ENCODE data around the gene ZNF672. TPM values are rescaled to one million over a fixed set of nuclear protein-coding genes. Genes with fewer than 3 reads are reported as not detected.

Gene ZNF672
- total and polyA plus RNA-seq, 2 of the 4 experiments (the other 2 are of a cell fraction), result 6.6 to 12.6 TPM

GRCh38 chr1:248823517-248824001 lies 14.5 kb upstream of the ZNF672 start:
- no peak for ATAC-seq (ENCODE audit: low read depth)
- POLR2A ChIA-PET (ENCODE audit: unreplicated experiment), result no interaction called here
- TF ChIP-seq RFX5 (IDR thresholded peaks at IDR 0.05; ENCODE audit: low read depth, low read length) (no peak), USF2 (IDR thresholded peaks at IDR 0.05; ENCODE audit: low read depth, low read length) (no peak), CHD1 (IDR thresholded peaks at IDR 0.05; ENCODE audit: low read depth, low read length) (no peak; the same call in 1 of the 2 replicates), CEBPB (IDR thresholded peaks at IDR 0.05; ENCODE audit: low read depth, low read length) (peak; percentile 4; the same call in 1 of the 2 replicates), NFE2L2 (IDR thresholded peaks at IDR 0.05; ENCODE audit: low read depth, low read length) (no peak), RAD21 (IDR thresholded peaks at IDR 0.05; ENCODE audit: low read length) (no peak), MXI1 (IDR thresholded peaks at IDR 0.05; ENCODE audit: borderline replicate concordance, low read depth, low read length) (no peak), RCOR1 (IDR thresholded peaks at IDR 0.05; ENCODE audit: insufficient replicate concordance, low read length) (no peak), SMC3 (IDR thresholded peaks at IDR 0.05; ENCODE audit: low read depth, low read length) (no peak), FOS (IDR thresholded peaks at IDR 0.05; ENCODE audit: low read depth, low read length) (0 out of 2 replicates have a peak, but pooled peaks have one; percentile 4), MAZ (IDR thresholded peaks at IDR 0.05; ENCODE audit: borderline replicate concordance, low read depth, low read length) (no peak), MAFK (IDR thresholded peaks at IDR 0.05; ENCODE audit: low read depth, low read length) (no peak), BHLHE40 (IDR thresholded peaks at IDR 0.05; ENCODE audit: low read depth, low read length) (no peak)
- TF ChIP-seq, protein P1, sequence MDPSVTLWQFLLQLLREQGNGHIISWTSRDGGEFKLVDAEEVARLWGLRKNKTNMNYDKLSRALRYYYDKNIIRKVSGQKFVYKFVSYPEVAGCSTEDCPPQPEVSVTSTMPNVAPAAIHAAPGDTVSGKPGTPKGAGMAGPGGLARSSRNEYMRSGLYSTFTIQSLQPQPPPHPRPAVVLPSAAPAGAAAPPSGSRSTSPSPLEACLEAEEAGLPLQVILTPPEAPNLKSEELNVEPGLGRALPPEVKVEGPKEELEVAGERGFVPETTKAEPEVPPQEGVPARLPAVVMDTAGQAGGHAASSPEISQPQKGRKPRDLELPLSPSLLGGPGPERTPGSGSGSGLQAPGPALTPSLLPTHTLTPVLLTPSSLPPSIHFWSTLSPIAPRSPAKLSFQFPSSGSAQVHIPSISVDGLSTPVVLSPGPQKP (IDR thresholded peaks at IDR 0.05; ENCODE audit: borderline replicate concordance, low read depth, low read length), result no peak
- TF ChIP-seq, protein P2, sequence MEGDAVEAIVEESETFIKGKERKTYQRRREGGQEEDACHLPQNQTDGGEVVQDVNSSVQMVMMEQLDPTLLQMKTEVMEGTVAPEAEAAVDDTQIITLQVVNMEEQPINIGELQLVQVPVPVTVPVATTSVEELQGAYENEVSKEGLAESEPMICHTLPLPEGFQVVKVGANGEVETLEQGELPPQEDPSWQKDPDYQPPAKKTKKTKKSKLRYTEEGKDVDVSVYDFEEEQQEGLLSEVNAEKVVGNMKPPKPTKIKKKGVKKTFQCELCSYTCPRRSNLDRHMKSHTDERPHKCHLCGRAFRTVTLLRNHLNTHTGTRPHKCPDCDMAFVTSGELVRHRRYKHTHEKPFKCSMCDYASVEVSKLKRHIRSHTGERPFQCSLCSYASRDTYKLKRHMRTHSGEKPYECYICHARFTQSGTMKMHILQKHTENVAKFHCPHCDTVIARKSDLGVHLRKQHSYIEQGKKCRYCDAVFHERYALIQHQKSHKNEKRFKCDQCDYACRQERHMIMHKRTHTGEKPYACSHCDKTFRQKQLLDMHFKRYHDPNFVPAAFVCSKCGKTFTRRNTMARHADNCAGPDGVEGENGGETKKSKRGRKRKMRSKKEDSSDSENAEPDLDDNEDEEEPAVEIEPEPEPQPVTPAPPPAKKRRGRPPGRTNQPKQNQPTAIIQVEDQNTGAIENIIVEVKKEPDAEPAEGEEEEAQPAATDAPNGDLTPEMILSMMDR (conservative IDR thresholded peaks at IDR 0.05; ENCODE audit: low read depth, low read length), result no peak

More at GRCh38 chr1:248823517-248824001, 14.5 kb upstream of the ZNF672 start:
- Histone ChIP-seq H3K23ac (ENCODE audit: low read depth, low read length) (peak overlapping the region; percentile 72), H3K79me1 (ENCODE audit: low read depth in 1 of 2, low read length in 2 of 2) (peaks cover 33 to 74% of the 10 kb centered on the region in 2 experiments), H3K14ac (replicated peaks; ENCODE audit: low read depth, low read length) (peak overlapping the region; percentile 48), H3K4me1 (ENCODE audit: control insufficient read depth, insufficient read depth, low read length) (peaks cover 24% of the 10 kb centered on the region), H4K8ac (ENCODE audit: low read depth in 2 of 2, low read length in 2 of 2) (peak overlapping the region in 1 of 2 experiments; percentile 37; a peak in 1 of 4 replicates), H3K56ac (ENCODE audit: extremely low read depth, insufficient read depth, low read length) (0 out of 2 replicates have a peak overlapping the region, but pooled peaks have one; percentile 29), H3K4me3 (ENCODE audit: insufficient read depth, low read depth, low read length) (0 out of 2 replicates have a peak overlapping the region, but pooled peaks have one; percentile 1), H4K5ac (ENCODE audit: low read depth, low read length) (no peak overlapping the region), H3K9me3 (ENCODE audit: control insufficient read depth, insufficient read depth, low read length) (no peaks in the 10 kb centered on the region), H3K36me3 (ENCODE audit: control insufficient read depth, insufficient read depth, low read length) (peaks cover 19% of the 10 kb centered on the region), H3K9ac (ENCODE audit: low read depth, low read length) (peak overlapping the region; percentile 26; the same call in 1 of the 2 replicates), H2BK15ac (ENCODE audit: low read depth, low read length) (0 out of 3 replicates have a peak overlapping the region, but pooled peaks have one; percentile 57), H2AK9ac (replicated peaks; ENCODE audit: low read depth, low read length, poor library complexity) (peak overlapping the region; percentile 61), H2AFZ (replicated peaks; ENCODE audit: low read length, poor library complexity) (no peak overlapping the region), H2BK5ac (ENCODE audit: low read depth, low read length, poor library complexity, severe bottlenecking) (peak overlapping the region; percentile 48), H3K9me1 (ENCODE audit: insufficient read depth, low read length) (peaks cover 38% of the 10 kb centered on the region), H3K27me3 (ENCODE audit: control insufficient read depth, insufficient read depth, low read length) (no peaks in the 10 kb centered on the region), H3K27ac (ENCODE audit: insufficient read depth, low read length) (peak overlapping the region; percentile 24), H3K18ac (ENCODE audit: low read depth, low read length) (no peak overlapping the region), H2BK20ac (ENCODE audit: low read depth, low read length) (0 out of 2 replicates have a peak overlapping the region, but pooled peaks have one; percentile 16), H3K4ac (ENCODE audit: low read depth, low read length) (peak overlapping the region; percentile 67), H4K91ac (ENCODE audit: insufficient read depth, low read depth, low read length) (0 out of 2 replicates have a peak overlapping the region, but pooled peaks have one; percentile 2), H2AK5ac (ENCODE audit: low read depth, low read length) (peak overlapping the region; percentile 39; the same call in 1 of the 2 replicates), H4K20me1 (ENCODE audit: insufficient read depth, low read length) (peaks cover 24% of the 10 kb centered on the region; the same call in 1 of the 2 replicates), H2BK120ac (ENCODE audit: low read depth, low read length) (peak overlapping the region; percentile 48), H3K4me2 (ENCODE audit: low read depth, low read length) (peak overlapping the region; percentile 83)
- peak; percentile 88 for DNase-seq
- CTCF ChIA-PET, result no interaction called here
- dilution Hi-C loops (cut with HindIII; ENCODE audit: low sequenced_read_pairs, unreplicated experiment), result no loop called here
- in situ Hi-C loops (cut with MboI; ENCODE audit: low sequenced_read_pairs), result no loop called here
- BruUV-seq (replicated peaks), result no TSS peak
- WGBS, 2 experiments (ENCODE audit: extremely low coverage in 2 of 2, insufficient read length in 1 of 2), result no CpG with 5 or more reads among the region's 2 CpGs
- intact Hi-C loops (cut with micrococcal nuclease), result no loop called here

Data from IMR-90 (cell line).